Inflammatory macrophage treated with lipopolysaccharide for 4 hours (primary cell): ENCODE measurements around the gene ABHD13.
A peak's percentile ranks its signal among the peaks of the same experiment; 100 is the strongest.
"Not testable (repeated sequence)": the region's sequence is repeated elsewhere in the genome, so short reads cannot be mapped to it uniquely, and the experiment has no call there.

Experiments used
- DNase-seq: peaks from one replicate; pipeline ENCODE4 v3.0.0-alpha.2; 2020

Gene ABHD13

GRCh38 chr13:108218044-108218974 lies at the start of gene ABHD13:
Gene ABHD13, plus strand, starts transcription at chr13:108218392. Its CDS starts 10,827 bp downstream, at chr13:108229219.
- peak; percentile 93 for DNase-seq

- DNase-seq: no peak
These were observed 49.3 kb upstream of the ABHD13 start for GRCh38 chr13:108168929-108169328.

- DNase-seq: peak; percentile 44
These were observed 41.4 kb upstream of the ABHD13 start for GRCh38 chr13:108176685-108177274.

GRCh38 chr13:108178078-108178477 lies 40.1 kb upstream of the ABHD13 start:
- no peak for DNase-seq

- no peak for DNase-seq
These were observed 35.5 kb upstream of the ABHD13 start for GRCh38 chr13:108182652-108183051.

GRCh38 chr13:108185223-108185622 lies 33.0 kb upstream of the ABHD13 start:
- no peak for DNase-seq

- DNase-seq: no peak
These were observed 29.9 kb upstream of the ABHD13 start for GRCh38 chr13:108188260-108188659.

- no peak for DNase-seq
These were observed 27.3 kb upstream of the ABHD13 start for GRCh38 chr13:108190897-108191296.

GRCh38 chr13:108193806-108194205 lies 24.4 kb upstream of the ABHD13 start:
- DNase-seq: no peak

- DNase-seq: no peak
These were observed 23.7 kb upstream of the ABHD13 start for GRCh38 chr13:108194435-108194936.

- DNase-seq: no peak
These were observed 23.0 kb upstream of the ABHD13 start for GRCh38 chr13:108195146-108195545.

GRCh38 chr13:108195861-108196260 lies 22.3 kb upstream of the ABHD13 start:
- no peak for DNase-seq

GRCh38 chr13:108200781-108201398 lies 17.3 kb upstream of the ABHD13 start:
- DNase-seq: peak; percentile 62

- no peak for DNase-seq
These were observed 7.6 kb upstream of the ABHD13 start for GRCh38 chr13:108210551-108210950.

- no peak for DNase-seq
These were observed 5.3 kb upstream of the ABHD13 start for GRCh38 chr13:108212886-108213285.

- DNase-seq: no peak
These were observed 4.2 kb upstream of the ABHD13 start for GRCh38 chr13:108213946-108214345.

GRCh38 chr13:108214441-108215271 lies 3.5 kb upstream of the ABHD13 start:
- no peak for DNase-seq

- DNase-seq: peak; percentile 93
These were observed 2.8 kb upstream of the ABHD13 start, which contains the start of gene LIG4 for GRCh38 chr13:108215436-108215835. Gene LIG4, minus strand, starts transcription at chr13:108215536. Its CDS starts 4,268 bp downstream, at chr13:108211268.

GRCh38 chr13:108217307-108218043 lies 717 bp upstream of the ABHD13 start:
- DNase-seq: not testable (repeated sequence)

GRCh38 chr13:108220041-108220440 lies 1.8 kb downstream of the ABHD13 start:
- DNase-seq: no peak

- DNase-seq: no peak
These were observed 5.7 kb downstream of the ABHD13 start for GRCh38 chr13:108223687-108224503.
